HepG2 (cell line): Measurements from ENCODE around the gene TMEM132D. TPM values are rescaled to one million over a fixed set of nuclear protein-coding genes. Genes with fewer than 3 reads are reported as not detected.

Experiments used
- ATAC-seq: fragments of 200-7000 bp; cut with Tn5 transposase; 3 replicates; pipeline ENCODE4 v1.9.1; 2020; ENCODE audit warnings: mild to moderate bottlenecking, moderate library complexity
- BruUV-seq: library from RNA; stranded (reverse); fragments of 400-500 nt; replicated peaks from 2 replicates; lab custom pipeline; 2021; lab: Mats Ljungman, UMichigan
- CTCF ChIA-PET: fragments of 300-600 bp; formaldehyde crosslinking; extraction: SDS; loops from one replicate; lab custom pipeline; 2021; ENCODE audit warnings: low total read pairs, inconsistent platforms, low intra/inter-chr PET ratio; lab: Yijun Ruan, JAX
- POLR2A ChIA-PET: fragments of 350-600 bp; sonication (Branson Sonifier 250); formaldehyde crosslinking; loops from one replicate; lab custom pipeline; 2020; ENCODE audit warnings: antibody characterized with exemption, inconsistent platforms; lab: Yijun Ruan, JAX
- DNase-seq: peaks from one replicate; pipeline ENCODE4 v3.0.0-alpha.2; 2015; ENCODE audit warnings: low spot score
- FAIRE-seq: peaks from 3 replicates; lab custom pipeline; 2011; peaks lifted over from hg19 to GRCh38; lab: Jason Lieb, UNC
- H2AFZ ChIP-seq: one replicate; pipeline ENCODE4 v1.6.1; 2011; ENCODE audit warnings: low read length, inconsistent platforms
- H3K27ac ChIP-seq: fragments of 300-600 bp; 3 replicates; pipeline ENCODE4 v1.8.0; 2011; ENCODE audit warnings: mixed run types, mild to moderate bottlenecking, mixed read lengths, low read length, inconsistent platforms; ENCODE audit not compliant: insufficient read depth; ENCODE audit errors: extremely low read length
- H3K27me3 ChIP-seq, 2 experiments: fragments of 200-600 bp in 1 of 2; 2 replicates in 1 of 2; 3 replicates in 1 of 2; pipeline versions ENCODE4 v1.6.0 to v1.8.0; 2011; ENCODE audit warnings: low read length in 2 of 2, mild to moderate bottlenecking in 2 of 2, moderate library complexity in 2 of 2, inconsistent platforms in 1 of 2; ENCODE audit not compliant: insufficient read depth in 2 of 2, control insufficient read depth in 1 of 2
- H3K36me3 ChIP-seq, 2 experiments: fragments of 200-600 bp in 1 of 2; replicated peaks in 1 of 2; 2 replicates in 1 of 2; 3 replicates in 1 of 2; pipeline versions ENCODE4 v1.5.1 to v1.8.0; 2011; ENCODE audit warnings: low read length in 2 of 2, inconsistent platforms in 1 of 2; ENCODE audit not compliant: insufficient read depth in 2 of 2, control insufficient read depth in 1 of 2
- H3K4me1 ChIP-seq: 2 replicates; pipeline ENCODE4 v1.5.1; 2012; ENCODE audit warnings: low read length, inconsistent platforms; ENCODE audit not compliant: insufficient read depth
- H3K4me2 ChIP-seq: 2 replicates; pipeline ENCODE4 v1.6.0; 2011; ENCODE audit warnings: low read depth, low read length, inconsistent platforms
- H3K4me3 ChIP-seq, 3 experiments: fragments of 200-600 bp in 1 of 3; sonication (generic), shearing (Covaris generic) in 1 of 3; replicated peaks in 1 of 3; 2 replicates each; pipeline ENCODE4 v1.5.1; 2011 to 2016; ENCODE audit warnings: low read length in 3 of 3, inconsistent platforms in 2 of 3, low read depth in 2 of 3, mild to moderate bottlenecking in 2 of 3, control low read depth in 1 of 3, mixed read lengths in 1 of 3; ENCODE audit not compliant: insufficient read depth in 1 of 3
- H3K79me2 ChIP-seq: one replicate; pipeline ENCODE4 v1.6.1; 2011; ENCODE audit warnings: low read length, inconsistent platforms; ENCODE audit not compliant: insufficient read depth
- H3K9ac ChIP-seq: 2 replicates; pipeline ENCODE4 v1.6.0; 2011; ENCODE audit warnings: mild to moderate bottlenecking, low read depth, low read length, inconsistent platforms; ENCODE audit not compliant: insufficient read depth
- H3K9me3 ChIP-seq: 2 replicates; pipeline ENCODE4 v1.5.1; 2012; ENCODE audit warnings: mild to moderate bottlenecking, low read length
- H4K20me1 ChIP-seq: 2 replicates; pipeline ENCODE4 v1.6.0; 2011; ENCODE audit warnings: inconsistent platforms, mild to moderate bottlenecking, low read length, moderate library complexity; ENCODE audit not compliant: insufficient read depth
- GFI1 ChIP-seq: sonication (generic); formaldehyde crosslinking; IDR thresholded peaks from 2 replicates; pipeline ENCODE4 v1.5.0; 2020; ENCODE audit warnings: missing genetic modification reagents, mild to moderate bottlenecking, borderline replicate concordance
- HMG20A ChIP-seq: IDR thresholded peaks from 2 replicates; pipeline ENCODE4 v1.6.1; 2016; ENCODE audit warnings: borderline replicate concordance
- MTA3 ChIP-seq: sonication (generic); formaldehyde crosslinking; IDR thresholded peaks from 2 replicates; pipeline ENCODE4 v1.4.0; 2020; ENCODE audit warnings: missing genetic modification reagents
- ONECUT2 ChIP-seq: sonication (generic); formaldehyde crosslinking; IDR thresholded peaks from 2 replicates; pipeline ENCODE4 v1.4.0; 2020; ENCODE audit warnings: missing genetic modification reagents
- ZNF446 ChIP-seq: sonication (generic); formaldehyde crosslinking; IDR thresholded peaks from 2 replicates; pipeline ENCODE4 v1.5.0; 2020; ENCODE audit warnings: mild to moderate bottlenecking, missing genetic modification reagents
- ZNF570 ChIP-seq: sonication (generic); formaldehyde crosslinking; IDR thresholded peaks from 2 replicates; pipeline ENCODE4 v1.4.0; 2020; ENCODE audit warnings: mild to moderate bottlenecking, missing genetic modification reagents, borderline replicate concordance
- ZNF761 ChIP-seq: sonication (generic); formaldehyde crosslinking; conservative IDR thresholded peaks from 2 replicates; pipeline ENCODE4 v1.4.0; 2020; ENCODE audit warnings: mild to moderate bottlenecking, missing genetic modification reagents
- WGBS: methylation state at CpG from one replicate; pipeline ENCODE4 v1.1.6; 2017; ENCODE audit warnings: low lambda C conversion rate; 5-methylcytosine and 5-hydroxymethylcytosine counted together
- in situ Hi-C: cut with HindIII; loops from 2 replicates; pipeline ENCODE4 v1.10.0; 2017; ENCODE audit warnings: low pct_unique_long_range_greater_than_20kb; ENCODE audit not compliant: extremely low pct_ligation_motif_present
- intact Hi-C: fragments of 100-400 bp; cut with micrococcal nuclease; formaldehyde crosslinking; loops from one replicate; pipeline ENCODE4 v1.10.0; 2022; ENCODE audit not compliant: unreplicated experiment
- polyA plus RNA-seq, 8 experiments: library from polyadenylated mRNA; depleted of rRNA in 3 of 8; stranded (reverse) in 7 of 8; unstranded in 1 of 8; fragments of >200 nt; fragmentation: Illumina TruSeq in 4 of 8; extraction: Trizol in 4 of 8; gene quantifications; 2 replicates each; pipeline versions ENCODE4 v1.2.1 to v1.2.3, GENCODE V29; 2011 to 2016; ENCODE audit warnings: low read depth in 4 of 8, missing spikeins in 1 of 8, mixed read lengths in 1 of 8; ENCODE audit not compliant: insufficient read depth in 1 of 8
- total RNA-seq, 5 experiments: library from RNA; depleted of rRNA; stranded (reverse); fragments of >200 nt; fragmentation: Illumina TruSeq; extraction: Trizol; gene quantifications; 2 replicates each; pipeline ENCODE4 v1.2.3, GENCODE V29; 2016; ENCODE audit warnings: low read depth in 1 of 5
- TF ChIP-seq, protein P1 (sequence below): sonication (generic); formaldehyde crosslinking; conservative IDR thresholded peaks from 2 replicates; pipeline ENCODE4 v1.4.0; 2020; ENCODE audit warnings: missing genetic modification reagents
- TF ChIP-seq, protein P2 (sequence below): sonication (generic); formaldehyde crosslinking; IDR thresholded peaks from 2 replicates; pipeline ENCODE4 v1.5.0; 2020; ENCODE audit warnings: missing genetic modification reagents
- TF ChIP-seq, protein P3 (sequence below), 2 experiments: sonication (generic) in 1 of 2; formaldehyde crosslinking in 1 of 2; IDR thresholded peaks; 2 replicates each; pipeline versions ENCODE4 v1.4.0 to v1.6.1; 2016 to 2020; ENCODE audit warnings: borderline replicate concordance in 1 of 2, low read depth in 1 of 2, mild to moderate bottlenecking in 1 of 2, missing genetic modification reagents in 1 of 2

TMEM132D gene
- total and polyA plus RNA-seq, 2 of the 13 experiments (the other 11 are each of a cell fraction or from before 2014, with no cell fraction given) = not detected

DNA sequence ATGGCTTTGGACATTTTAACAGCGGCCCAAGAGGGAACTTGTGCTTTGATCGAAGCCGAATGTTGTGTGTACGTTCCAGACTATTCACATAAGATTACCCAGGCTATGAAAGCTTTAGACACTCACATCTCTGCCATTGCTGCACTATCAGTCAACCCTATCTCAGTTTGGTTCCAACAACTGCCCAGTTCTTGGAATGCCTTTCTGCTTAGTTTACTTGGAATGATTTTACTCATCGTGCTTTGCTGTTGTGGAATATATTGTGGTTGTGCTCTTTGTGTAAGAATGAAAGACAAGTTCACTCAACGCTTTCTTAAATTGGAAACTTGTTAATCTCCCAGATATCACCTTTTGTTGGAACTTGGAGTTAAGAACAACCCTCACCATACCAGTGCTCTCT, 552.3 kb downstream of the TMEM132D start (continued):
- TF ChIP-seq, protein P1, sequence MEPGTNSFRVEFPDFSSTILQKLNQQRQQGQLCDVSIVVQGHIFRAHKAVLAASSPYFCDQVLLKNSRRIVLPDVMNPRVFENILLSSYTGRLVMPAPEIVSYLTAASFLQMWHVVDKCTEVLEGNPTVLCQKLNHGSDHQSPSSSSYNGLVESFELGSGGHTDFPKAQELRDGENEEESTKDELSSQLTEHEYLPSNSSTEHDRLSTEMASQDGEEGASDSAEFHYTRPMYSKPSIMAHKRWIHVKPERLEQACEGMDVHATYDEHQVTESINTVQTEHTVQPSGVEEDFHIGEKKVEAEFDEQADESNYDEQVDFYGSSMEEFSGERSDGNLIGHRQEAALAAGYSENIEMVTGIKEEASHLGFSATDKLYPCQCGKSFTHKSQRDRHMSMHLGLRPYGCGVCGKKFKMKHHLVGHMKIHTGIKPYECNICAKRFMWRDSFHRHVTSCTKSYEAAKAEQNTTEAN (CRISPR knock-in tag) = no peak

DNA sequence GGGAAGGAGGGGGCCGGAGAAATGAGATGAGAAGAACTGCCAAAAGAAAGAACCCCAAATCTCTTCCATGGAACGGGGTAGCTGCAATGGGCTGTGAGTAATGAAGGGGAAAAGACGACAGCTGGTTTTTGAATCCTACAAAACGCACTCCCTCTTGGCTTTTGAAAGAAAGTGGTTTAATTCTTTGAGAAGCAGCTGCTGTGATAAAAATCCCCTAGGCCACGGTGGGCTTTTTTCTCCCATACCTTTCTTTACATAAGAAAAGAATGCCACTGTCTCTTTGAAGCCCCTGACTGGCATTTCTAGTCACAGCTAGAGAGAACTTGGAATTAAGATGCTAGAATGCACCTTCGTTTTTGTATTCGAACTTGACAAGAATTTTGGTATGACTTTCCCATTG, 564.5 kb downstream of the TMEM132D start:
- no TSS peak for BruUV-seq
- no peak overlapping the region for H3K4me2 ChIP-seq
- no peak for ATAC-seq
- H3K9ac ChIP-seq = no peak overlapping the region
- WGBS = 9% methylated on average over 7 of the region's 7 CpGs
- H3K79me2 ChIP-seq = no peaks in the 10 kb centered on the region
- DNase-seq = no peak
- intact Hi-C loops = no loop called here
- H4K20me1 ChIP-seq = no peaks in the 10 kb centered on the region
- FAIRE-seq = no peak
- ChIA-PET POLR2A (no interaction called here), CTCF (no interaction called here)
- in situ Hi-C loops = no loop called here
- H3K9me3 ChIP-seq = peaks cover 10% of the 10 kb centered on the region
- no peaks in the 10 kb centered on the region; a peak in 1 of 5 replicates for H3K27me3 ChIP-seq
- no peak overlapping the region for H3K27ac ChIP-seq
- H3K4me1 ChIP-seq = no peaks in the 10 kb centered on the region
- no peak overlapping the region for H2AFZ ChIP-seq
- H3K36me3 ChIP-seq = no peaks in the 10 kb centered on the region
- TF ChIP-seq ZNF446 (no peak), GFI1 (CRISPR knock-in tag) (no peak), ONECUT2 (no peak), ZNF761 (no peak), HMG20A (CRISPR knock-in tag) (no peak), ZNF570 (CRISPR knock-in tag) (no peak), MTA3 (CRISPR knock-in tag) (no peak)
- TF ChIP-seq, protein P2, sequence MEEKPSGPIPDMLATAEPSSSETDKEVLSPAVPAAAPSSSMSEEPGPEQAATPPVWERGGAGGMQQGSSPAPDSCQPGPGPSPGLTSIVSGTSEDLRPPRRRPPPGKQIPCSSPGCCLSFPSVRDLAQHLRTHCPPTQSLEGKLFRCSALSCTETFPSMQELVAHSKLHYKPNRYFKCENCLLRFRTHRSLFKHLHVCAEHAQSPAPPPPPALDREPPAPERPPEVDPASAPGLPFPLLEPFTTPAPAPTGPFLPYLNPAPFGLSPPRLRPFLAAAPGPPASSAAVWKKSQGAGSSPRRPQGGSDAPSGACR (CRISPR knock-in tag) = no peak
- TF ChIP-seq, protein P3, sequence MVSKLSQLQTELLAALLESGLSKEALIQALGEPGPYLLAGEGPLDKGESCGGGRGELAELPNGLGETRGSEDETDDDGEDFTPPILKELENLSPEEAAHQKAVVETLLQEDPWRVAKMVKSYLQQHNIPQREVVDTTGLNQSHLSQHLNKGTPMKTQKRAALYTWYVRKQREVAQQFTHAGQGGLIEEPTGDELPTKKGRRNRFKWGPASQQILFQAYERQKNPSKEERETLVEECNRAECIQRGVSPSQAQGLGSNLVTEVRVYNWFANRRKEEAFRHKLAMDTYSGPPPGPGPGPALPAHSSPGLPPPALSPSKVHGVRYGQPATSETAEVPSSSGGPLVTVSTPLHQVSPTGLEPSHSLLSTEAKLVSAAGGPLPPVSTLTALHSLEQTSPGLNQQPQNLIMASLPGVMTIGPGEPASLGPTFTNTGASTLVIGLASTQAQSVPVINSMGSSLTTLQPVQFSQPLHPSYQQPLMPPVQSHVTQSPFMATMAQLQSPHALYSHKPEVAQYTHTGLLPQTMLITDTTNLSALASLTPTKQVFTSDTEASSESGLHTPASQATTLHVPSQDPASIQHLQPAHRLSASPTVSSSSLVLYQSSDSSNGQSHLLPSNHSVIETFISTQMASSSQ (IDR thresholded peaks at IDR 0.05; ENCODE audit: low read depth) = no peak
- TF ChIP-seq, protein P3 (CRISPR knock-in tag; IDR thresholded peaks at IDR 0.05; ENCODE audit: borderline replicate concordance) = no peak
- no peak overlapping the region for H3K4me3 ChIP-seq
